ENCODE measurements around the gene SEMA7A.

Gene SEMA7A

DNA sequence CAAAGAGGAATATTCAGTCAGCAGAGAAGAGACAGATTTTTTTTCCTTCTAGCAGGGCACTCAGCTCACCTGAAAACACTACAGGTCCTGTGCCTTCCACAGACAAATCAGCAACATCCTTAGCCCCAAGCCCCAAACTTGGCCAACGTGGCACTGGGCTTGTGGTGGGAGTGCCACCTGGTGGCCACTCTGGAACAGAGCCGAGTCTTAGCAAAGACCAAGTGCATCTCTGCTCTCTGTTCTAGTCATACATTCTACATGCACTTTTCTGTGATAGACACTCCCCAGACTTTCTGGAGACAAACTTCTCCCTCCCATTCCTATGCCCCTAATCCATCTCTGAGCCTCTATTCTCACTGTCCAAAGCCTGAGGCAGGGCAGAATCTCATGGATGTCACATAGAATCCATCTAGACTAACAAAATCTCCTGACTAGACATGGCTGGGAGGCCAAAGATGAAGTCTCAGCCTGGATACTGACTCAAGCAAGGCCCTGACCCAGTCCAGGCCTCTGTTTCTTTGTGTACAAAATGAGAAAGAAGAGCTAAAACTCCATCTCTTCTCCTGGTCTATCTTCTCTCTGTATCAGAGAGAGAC lies 5.1 kb upstream of the SEMA7A start:
- Histone ChIP-seq H3K27me3 (ENCODE audit: control insufficient read depth, insufficient read depth, low read length) (peaks cover 15% of the 10 kb centered on the region), H3K27ac (ENCODE audit: low read depth, low read length) (no peak overlapping the region), H3K9ac (ENCODE audit: low read depth, low read length) (no peak overlapping the region), H3K4me1 (ENCODE audit: control insufficient read depth, insufficient read depth, low read length) (peaks cover 7% of the 10 kb centered on the region), H3K4me3 (ENCODE audit: low read depth, low read length) (no peak overlapping the region), H3K36me3 (ENCODE audit: control insufficient read depth, insufficient read depth, low read length) (no peaks in the 10 kb centered on the region), H3K9me3 (ENCODE audit: control insufficient read depth, insufficient read depth, low read length) (no peaks in the 10 kb centered on the region)

DNA sequence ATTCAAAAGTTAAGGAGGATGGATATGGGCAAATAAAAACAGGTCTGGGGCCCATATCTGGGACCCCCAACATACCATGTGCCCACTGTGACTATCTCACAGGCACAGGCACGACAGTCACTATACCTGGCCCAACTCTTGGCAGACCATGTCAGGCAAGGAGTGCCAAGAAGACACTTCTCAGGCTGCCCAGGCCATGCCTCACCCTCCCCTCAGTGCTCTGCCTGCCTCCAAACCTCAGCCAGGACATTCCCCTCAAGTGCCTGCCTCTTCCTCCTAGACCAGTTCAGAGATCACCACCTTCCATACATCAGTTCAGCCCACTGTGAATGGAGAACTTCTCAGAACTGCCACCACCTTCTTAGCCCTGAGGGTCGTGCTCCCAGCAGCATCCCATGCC lies 4.4 kb upstream of the SEMA7A start:
- H3K9me3 ChIP-seq (ENCODE audit: control insufficient read depth, insufficient read depth, low read length) = no peaks in the 10 kb centered on the region
- H3K4me1 ChIP-seq (ENCODE audit: control insufficient read depth, insufficient read depth, low read length) = peaks cover 7% of the 10 kb centered on the region
- no peaks in the 10 kb centered on the region for H3K36me3 ChIP-seq (ENCODE audit: control insufficient read depth, insufficient read depth, low read length)
- H3K27ac ChIP-seq (ENCODE audit: low read depth, low read length) = no peak overlapping the region
- H3K27me3 ChIP-seq (ENCODE audit: control insufficient read depth, insufficient read depth, low read length) = peaks cover 15% of the 10 kb centered on the region
- H3K9ac ChIP-seq (ENCODE audit: low read depth, low read length) = no peak overlapping the region
- no peak overlapping the region for H3K4me3 ChIP-seq (ENCODE audit: low read depth, low read length)

DNA sequence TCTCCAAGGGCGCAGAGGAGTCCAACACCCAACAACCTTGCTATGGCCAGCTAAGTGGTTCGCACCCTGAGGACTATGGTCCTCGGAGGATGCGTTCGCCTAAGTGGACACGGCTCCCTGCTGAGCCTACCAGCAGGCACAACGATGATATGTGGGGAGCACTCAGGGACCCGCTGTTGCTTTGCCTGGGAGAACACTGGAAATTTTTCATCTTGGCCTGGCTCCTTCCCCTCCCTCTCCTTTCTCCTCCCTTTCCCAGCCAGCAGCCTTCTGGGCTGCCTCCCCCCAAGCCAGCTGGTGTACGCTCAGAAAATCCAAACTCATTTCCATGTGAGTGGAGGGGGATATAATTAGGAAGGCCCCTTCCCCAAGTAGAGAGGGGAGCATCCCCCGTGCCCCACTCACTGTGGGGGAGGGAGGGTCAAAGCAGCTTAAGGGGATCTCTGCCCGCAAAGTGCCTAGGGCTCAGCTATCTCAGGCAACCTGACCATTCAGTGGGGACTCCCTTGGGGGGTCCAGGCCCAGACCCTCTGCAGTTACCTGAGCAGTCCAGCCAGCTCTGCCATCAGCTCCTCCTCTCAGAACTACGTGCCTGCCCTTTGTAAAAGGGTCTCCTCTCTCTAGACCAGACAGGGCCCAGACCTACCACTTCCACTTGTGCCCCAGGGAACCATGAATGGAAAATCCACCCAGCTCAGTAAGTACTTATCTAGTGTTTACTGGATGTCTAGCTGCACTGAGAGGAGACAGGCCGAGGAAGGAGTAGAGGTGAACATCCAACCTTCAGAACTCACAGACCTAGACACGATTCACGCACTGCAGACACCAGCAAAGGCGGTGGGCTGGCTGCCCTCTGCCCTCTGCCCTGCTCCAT lies 742 bp upstream of the SEMA7A start:
- H3K4me1 ChIP-seq (ENCODE audit: control insufficient read depth, insufficient read depth, low read length) = peaks cover 7% of the 10 kb centered on the region
- H3K27me3 ChIP-seq (ENCODE audit: control insufficient read depth, insufficient read depth, low read length) = peaks cover 34% of the 10 kb centered on the region
- H3K36me3 ChIP-seq (ENCODE audit: control insufficient read depth, insufficient read depth, low read length) = no peaks in the 10 kb centered on the region
- H3K27ac ChIP-seq (ENCODE audit: low read depth, low read length) = no peak overlapping the region
- no peaks in the 10 kb centered on the region for H3K9me3 ChIP-seq (ENCODE audit: control insufficient read depth, insufficient read depth, low read length)
- H3K4me3 ChIP-seq (ENCODE audit: low read depth, low read length) = peak overlapping the region; percentile 90
- no peak overlapping the region for H3K9ac ChIP-seq (ENCODE audit: low read depth, low read length)

DNA sequence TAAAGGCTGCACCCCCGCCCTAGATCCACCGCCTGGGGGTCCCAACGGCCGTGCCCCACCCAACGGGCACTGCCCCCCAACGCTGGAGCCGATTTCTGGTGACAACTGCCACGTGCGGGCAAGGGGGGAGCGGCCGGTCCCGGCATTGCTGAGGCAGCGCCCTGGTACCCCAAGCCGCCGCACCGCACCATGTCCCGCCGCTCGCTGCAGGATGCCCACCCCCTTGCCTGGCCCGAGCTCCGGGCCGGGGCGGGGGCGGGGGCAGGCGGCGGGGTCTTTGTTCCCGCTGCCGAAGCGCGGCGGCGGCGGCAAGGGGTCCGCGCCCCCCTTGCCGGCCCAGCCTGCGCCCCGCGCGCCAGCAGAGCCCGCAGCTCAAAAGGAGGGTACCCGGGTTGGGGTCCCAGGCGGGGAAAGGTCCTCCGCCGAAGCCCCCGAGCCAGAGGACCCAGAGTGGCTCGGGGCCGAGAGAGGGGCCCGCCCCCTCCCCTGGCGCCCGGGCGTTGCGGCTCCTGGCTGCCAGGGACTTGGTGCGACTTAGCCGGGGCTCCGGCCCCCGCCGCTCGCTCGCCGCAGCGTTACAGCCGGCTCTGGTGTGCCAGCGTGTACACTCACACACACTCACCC lies 678 bp downstream of the SEMA7A start:
- Histone ChIP-seq H3K9ac (ENCODE audit: low read depth, low read length) (peak overlapping the region; percentile 59; the same call in 1 of the 2 replicates), H3K27me3 (ENCODE audit: control insufficient read depth, insufficient read depth, low read length) (peaks cover 34% of the 10 kb centered on the region), H3K9me3 (ENCODE audit: control insufficient read depth, insufficient read depth, low read length) (no peaks in the 10 kb centered on the region), H3K27ac (ENCODE audit: low read depth, low read length) (no peak overlapping the region), H3K4me3 (ENCODE audit: low read depth, low read length) (peak overlapping the region; percentile 90), H3K4me1 (ENCODE audit: control insufficient read depth, insufficient read depth, low read length) (peaks cover 7% of the 10 kb centered on the region), H3K36me3 (ENCODE audit: control insufficient read depth, insufficient read depth, low read length) (no peaks in the 10 kb centered on the region)

DNA sequence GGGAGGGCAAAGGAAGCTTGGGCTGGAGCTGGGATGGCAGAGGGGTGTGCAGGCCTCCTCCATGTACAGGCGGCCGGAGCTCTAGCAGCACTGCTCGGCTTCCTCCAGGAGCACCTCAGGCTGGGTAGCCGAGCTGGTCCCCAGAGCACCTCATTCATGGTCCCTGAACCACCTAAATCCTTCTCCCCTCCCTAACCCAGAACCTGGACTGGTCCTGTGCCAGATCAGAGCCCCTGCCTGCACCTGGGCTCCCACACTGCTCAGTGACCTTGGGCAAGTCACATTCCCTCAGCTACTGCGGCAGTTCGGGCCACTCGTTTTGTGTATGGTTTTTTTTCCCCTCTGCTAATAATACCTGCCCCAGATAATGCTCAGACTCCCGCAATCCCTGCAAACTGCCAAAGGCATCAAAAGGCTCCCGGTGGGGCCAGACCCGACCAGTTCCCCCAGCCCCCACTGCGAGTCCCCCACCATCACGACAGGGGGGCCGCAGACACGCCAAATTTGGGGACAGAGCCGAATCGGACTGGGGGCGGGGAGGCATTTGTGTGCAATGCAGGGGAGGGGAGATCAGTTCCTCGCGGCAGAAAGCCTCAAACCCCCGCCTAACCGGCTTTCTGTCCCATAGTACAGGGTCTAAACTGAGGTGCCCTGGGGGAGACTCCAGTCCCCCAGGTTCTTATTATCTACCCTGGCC lies 1.3 kb downstream of the SEMA7A start:
- Histone ChIP-seq H3K36me3 (ENCODE audit: control insufficient read depth, insufficient read depth, low read length) (no peaks in the 10 kb centered on the region), H3K4me1 (ENCODE audit: control insufficient read depth, insufficient read depth, low read length) (peaks cover 7% of the 10 kb centered on the region), H3K4me3 (ENCODE audit: low read depth, low read length) (peak overlapping the region; percentile 90), H3K27ac (ENCODE audit: low read depth, low read length) (no peak overlapping the region), H3K9ac (ENCODE audit: low read depth, low read length) (no peak overlapping the region), H3K27me3 (ENCODE audit: control insufficient read depth, insufficient read depth, low read length) (peaks cover 34% of the 10 kb centered on the region), H3K9me3 (ENCODE audit: control insufficient read depth, insufficient read depth, low read length) (no peaks in the 10 kb centered on the region)

DNA sequence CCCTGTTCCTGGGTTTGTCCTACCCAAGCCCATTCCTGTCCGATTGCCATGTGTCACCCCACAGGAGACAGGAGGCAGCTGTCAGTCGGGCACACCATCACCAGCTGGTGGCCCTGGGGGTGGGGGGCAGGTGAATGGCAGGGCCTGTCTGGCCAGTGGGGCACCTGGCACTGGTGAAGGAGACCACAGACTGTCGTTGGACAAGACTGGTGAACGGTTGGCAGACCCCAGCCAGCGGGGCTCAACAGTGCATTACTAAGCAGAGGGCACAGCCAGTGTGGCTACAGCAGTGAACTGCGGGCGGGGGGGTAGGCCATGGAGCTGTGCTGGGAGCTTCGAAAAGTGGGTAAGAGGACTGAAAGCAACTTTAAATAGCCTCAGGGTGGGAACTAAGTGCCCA lies 2.1 kb downstream of the SEMA7A start:
- peak overlapping the region; percentile 90; the same call in 1 of the 2 replicates for H3K4me3 ChIP-seq (ENCODE audit: low read depth, low read length)
- H3K27ac ChIP-seq (ENCODE audit: low read depth, low read length) = no peak overlapping the region
- no peaks in the 10 kb centered on the region for H3K9me3 ChIP-seq (ENCODE audit: control insufficient read depth, insufficient read depth, low read length)
- peaks cover 7% of the 10 kb centered on the region for H3K4me1 ChIP-seq (ENCODE audit: control insufficient read depth, insufficient read depth, low read length)
- peaks cover 34% of the 10 kb centered on the region for H3K27me3 ChIP-seq (ENCODE audit: control insufficient read depth, insufficient read depth, low read length)
- no peak overlapping the region for H3K9ac ChIP-seq (ENCODE audit: low read depth, low read length)
- no peaks in the 10 kb centered on the region for H3K36me3 ChIP-seq (ENCODE audit: control insufficient read depth, insufficient read depth, low read length)

DNA sequence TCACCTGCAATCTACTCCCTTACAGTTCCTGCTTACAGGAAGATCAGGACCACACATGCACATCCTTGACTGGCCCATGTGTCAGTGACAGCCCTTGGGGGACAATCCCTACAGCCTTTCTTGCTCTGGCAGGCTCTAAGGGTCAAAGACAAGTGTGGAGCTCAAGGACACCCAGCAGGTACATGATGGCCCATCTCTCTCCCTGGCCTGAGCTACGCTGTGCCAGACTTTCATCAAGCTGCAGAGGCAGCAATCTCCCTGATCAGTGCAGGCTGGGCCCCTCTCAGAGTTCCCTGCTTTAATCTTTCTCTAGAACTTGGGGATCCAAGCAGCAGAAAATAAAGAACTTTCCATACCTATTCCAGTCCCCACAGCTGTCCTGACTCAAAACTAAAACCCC lies 2.6 kb downstream of the SEMA7A start:
- Histone ChIP-seq H3K4me1 (ENCODE audit: control insufficient read depth, insufficient read depth, low read length) (peaks cover 7% of the 10 kb centered on the region), H3K4me3 (ENCODE audit: low read depth, low read length) (no peak overlapping the region), H3K27ac (ENCODE audit: low read depth, low read length) (no peak overlapping the region), H3K9ac (ENCODE audit: low read depth, low read length) (no peak overlapping the region), H3K9me3 (ENCODE audit: control insufficient read depth, insufficient read depth, low read length) (no peaks in the 10 kb centered on the region), H3K36me3 (ENCODE audit: control insufficient read depth, insufficient read depth, low read length) (no peaks in the 10 kb centered on the region), H3K27me3 (ENCODE audit: control insufficient read depth, insufficient read depth, low read length) (peaks cover 34% of the 10 kb centered on the region)

DNA sequence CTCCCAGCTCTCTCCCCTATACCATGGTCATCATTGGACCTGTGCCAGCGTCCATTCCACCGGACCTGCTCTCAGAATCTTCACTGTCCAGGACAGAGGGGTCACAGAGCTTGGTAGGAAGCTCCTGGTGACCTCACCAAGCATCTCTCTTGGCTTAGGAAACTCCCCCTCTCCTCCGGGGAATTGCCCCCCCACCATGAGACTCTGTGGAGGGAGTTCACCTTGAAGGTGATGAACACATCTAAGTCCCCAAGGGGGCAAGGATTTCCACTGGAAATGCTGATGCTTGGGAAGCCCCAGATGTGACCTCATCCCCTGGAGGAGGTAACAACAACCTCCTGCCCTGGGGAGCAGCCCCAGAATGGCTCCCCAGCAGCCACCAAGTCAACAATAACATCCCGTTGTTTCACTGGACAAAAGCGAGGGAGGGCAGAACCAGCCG lies 3.2 kb downstream of the SEMA7A start:
- Histone ChIP-seq H3K9me3 (ENCODE audit: control insufficient read depth, insufficient read depth, low read length) (no peaks in the 10 kb centered on the region), H3K36me3 (ENCODE audit: control insufficient read depth, insufficient read depth, low read length) (no peaks in the 10 kb centered on the region), H3K27me3 (ENCODE audit: control insufficient read depth, insufficient read depth, low read length) (peaks cover 31% of the 10 kb centered on the region), H3K4me3 (ENCODE audit: low read depth, low read length) (no peak overlapping the region), H3K4me1 (ENCODE audit: control insufficient read depth, insufficient read depth, low read length) (peaks cover 7% of the 10 kb centered on the region), H3K27ac (ENCODE audit: low read depth, low read length) (no peak overlapping the region), H3K9ac (ENCODE audit: low read depth, low read length) (no peak overlapping the region)

DNA sequence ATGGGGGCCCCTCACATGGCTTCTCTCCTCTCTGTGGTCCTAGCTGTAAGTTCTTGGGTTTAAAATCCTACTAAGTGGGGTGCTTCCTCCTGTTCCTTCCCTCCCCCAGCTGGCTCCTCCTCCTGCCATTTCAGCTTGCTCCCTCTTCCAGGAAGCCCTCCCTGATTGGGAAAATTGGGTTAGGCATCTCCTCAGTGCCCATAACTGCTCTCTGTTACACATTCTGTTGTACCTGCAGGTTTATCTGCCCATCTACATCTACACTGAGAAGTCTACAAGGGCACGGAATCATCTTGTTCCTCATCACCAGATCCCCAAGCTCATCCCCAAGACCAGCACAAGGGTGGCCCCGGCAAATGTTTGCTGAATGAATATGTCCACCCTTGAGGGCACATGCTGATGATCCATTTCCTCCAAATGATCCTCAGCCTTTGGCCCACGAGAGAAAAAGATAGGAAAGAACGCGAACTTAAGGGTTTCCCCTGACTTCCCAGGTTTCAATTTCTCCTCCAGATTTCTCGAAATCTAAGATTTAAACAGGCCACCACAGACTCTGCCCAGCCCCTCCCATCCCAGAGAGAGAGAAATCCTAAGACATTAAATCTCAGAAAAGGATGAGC lies 3.9 kb downstream of the SEMA7A start:
- no peak overlapping the region for H3K4me3 ChIP-seq (ENCODE audit: low read depth, low read length)
- no peaks in the 10 kb centered on the region for H3K9me3 ChIP-seq (ENCODE audit: control insufficient read depth, insufficient read depth, low read length)
- H3K9ac ChIP-seq (ENCODE audit: low read depth, low read length) = no peak overlapping the region
- peaks cover 7% of the 10 kb centered on the region for H3K4me1 ChIP-seq (ENCODE audit: control insufficient read depth, insufficient read depth, low read length)
- H3K27me3 ChIP-seq (ENCODE audit: control insufficient read depth, insufficient read depth, low read length) = peaks cover 26% of the 10 kb centered on the region
- H3K36me3 ChIP-seq (ENCODE audit: control insufficient read depth, insufficient read depth, low read length) = no peaks in the 10 kb centered on the region
- H3K27ac ChIP-seq (ENCODE audit: low read depth, low read length) = no peak overlapping the region

DNA sequence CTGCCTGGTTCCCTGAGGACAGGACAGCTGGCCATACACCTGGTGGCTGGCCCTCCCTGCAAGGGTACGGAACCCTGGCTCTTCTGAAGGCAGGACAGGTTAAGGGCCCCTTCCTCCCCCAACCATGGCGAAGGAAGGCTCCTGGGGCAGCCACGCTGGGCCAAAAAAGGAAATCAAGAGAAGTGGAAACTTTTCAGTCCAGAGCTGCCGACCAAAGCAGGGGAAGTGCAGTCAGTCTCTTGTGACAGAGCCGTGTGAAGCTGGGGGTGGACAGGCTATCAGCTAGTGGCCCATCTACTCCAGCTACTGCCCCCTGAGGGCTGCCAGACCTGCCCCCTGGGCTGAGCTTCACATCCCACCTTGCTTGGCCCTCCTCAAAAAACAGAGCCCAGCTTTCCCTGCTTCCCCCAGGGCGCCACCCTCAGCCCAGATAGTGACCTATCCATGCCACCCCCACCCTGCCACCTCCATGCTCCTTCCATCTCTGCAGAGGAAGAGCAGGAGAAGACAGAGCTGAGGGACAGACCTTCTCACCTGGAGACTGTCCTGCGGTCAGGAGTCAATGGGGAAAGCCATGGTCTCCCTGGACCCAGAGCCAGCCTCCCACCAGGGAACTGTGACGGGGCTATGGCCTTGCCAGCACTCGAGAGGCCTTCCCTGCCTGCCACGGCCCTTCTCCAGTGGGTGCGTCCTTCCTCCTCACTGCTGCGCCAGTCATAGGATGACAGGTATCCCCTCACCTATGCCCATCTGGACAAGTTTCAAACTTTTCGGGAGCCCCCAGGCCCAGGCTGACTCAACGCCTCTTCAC lies 4.6 kb downstream of the SEMA7A start:
- H3K4me1 ChIP-seq (ENCODE audit: control insufficient read depth, insufficient read depth, low read length) = peaks cover 3% of the 10 kb centered on the region
- H3K27me3 ChIP-seq (ENCODE audit: control insufficient read depth, insufficient read depth, low read length) = peaks cover 19% of the 10 kb centered on the region
- no peak overlapping the region for H3K9ac ChIP-seq (ENCODE audit: low read depth, low read length)
- no peak overlapping the region for H3K27ac ChIP-seq (ENCODE audit: low read depth, low read length)
- H3K36me3 ChIP-seq (ENCODE audit: control insufficient read depth, insufficient read depth, low read length) = no peaks in the 10 kb centered on the region
- H3K4me3 ChIP-seq (ENCODE audit: low read depth, low read length) = no peak overlapping the region
- no peaks in the 10 kb centered on the region for H3K9me3 ChIP-seq (ENCODE audit: control insufficient read depth, insufficient read depth, low read length)

All from HUES48 (cell line).